Non-pigmented ciliary epithelial cell (primary cell): ENCODE measurements around the gene RGS12.

Source experiments
- DNase-seq: peaks from one replicate; pipeline ENCODE4 v3.0.0-alpha.2; 2010; ENCODE audit warnings: low read depth

Gene RGS12

DNA sequence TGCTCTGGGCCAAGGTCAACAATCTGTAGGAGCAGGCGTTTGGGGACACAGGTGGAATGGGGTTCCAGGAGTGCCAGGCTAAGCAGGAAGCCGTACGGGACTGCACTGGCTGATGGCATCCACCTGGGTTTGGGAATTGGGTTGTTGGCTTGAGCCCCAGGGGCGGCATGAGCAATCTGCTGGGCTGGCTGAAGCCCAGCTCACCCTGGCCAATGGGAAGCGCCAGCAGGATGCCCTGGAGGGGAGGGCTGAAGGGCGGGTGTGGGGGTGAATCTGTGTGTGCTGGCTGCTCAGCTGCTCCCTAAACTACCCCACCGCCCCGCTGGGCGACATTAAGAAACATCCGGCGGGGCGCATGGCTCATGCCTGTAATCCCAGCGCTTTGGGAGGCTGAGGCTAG lies 8.9 kb upstream of the RGS12 start:
- DNase-seq: no peak

DNA sequence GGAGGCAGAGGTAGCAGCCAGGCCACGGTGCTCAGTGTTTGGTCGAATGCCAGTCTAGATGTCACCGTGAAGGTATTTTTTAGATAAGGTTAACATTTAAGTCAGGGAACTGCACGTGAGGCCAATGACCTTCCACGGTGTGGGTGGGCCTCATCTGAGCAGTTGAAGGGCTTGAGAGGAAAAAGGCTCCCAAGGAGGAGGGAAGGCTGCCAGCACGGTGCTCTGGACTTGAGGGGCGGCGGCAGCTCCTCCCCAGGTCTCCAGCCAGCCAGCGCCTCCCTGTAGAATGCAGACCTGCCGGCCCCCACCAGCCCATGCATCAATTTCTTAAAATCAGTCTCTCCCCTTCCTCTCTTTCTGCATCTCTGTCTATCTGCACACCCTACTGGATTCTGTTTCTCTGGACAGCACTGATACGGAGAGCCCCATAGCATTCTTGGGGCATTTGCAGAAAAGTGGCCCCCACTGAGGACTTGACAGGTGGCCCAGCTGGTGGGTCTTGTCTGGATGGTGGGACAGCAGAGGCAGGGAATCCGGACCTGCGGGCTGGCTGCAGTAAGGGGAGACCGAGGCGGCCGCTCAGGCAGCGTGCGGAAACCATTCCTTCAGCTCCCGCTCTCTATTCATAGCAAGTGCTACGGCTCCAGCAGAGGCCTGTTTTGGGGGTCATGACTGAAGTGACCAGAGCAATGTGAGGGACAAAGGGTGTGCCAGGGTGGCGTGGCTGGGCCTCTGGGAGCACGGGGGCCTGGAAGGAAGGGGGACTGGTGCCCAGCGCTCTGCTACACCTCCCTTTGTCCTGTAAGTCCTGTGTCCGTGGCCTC lies 7.9 kb upstream of the RGS12 start:
- DNase-seq: no peak

DNA sequence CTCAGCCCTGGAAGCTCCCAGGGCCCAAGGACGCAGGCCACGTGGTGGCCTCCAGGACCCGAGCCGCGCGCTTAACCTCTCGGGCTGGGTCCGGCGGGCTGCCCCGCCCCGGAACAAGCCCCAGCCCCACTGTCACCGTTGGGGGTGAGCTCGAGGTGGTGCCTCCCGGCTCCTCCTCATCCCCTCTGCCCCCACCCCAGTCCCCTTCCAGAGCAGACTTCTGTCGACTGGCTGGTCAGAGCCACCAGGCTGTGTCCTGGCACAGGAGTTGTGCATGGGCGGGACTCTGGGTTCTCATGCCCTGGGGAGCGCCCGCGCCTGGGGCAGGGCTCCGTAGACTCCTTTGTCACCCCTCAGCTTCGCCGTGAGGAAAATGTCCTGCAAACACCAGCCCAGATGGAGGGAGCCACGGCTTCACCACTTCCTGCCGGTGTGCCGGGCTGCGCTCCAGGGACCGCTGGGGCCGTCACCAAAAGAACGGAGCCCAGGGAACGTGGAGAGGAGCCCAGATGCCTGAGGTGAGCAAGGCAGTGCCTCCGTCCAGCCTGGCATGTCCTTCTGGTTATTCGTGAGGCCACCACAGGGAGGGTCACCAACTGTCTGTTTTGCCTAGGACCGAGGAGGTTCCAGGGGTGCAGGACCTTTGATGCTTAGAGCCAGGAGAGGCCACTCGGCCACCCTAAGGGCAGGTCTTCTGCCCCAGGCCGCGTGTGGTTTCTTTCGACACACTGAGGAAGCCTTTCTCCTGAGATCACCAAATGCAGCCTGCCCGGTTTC lies 7.1 kb upstream of the RGS12 start:
- DNase-seq: no peak

DNA sequence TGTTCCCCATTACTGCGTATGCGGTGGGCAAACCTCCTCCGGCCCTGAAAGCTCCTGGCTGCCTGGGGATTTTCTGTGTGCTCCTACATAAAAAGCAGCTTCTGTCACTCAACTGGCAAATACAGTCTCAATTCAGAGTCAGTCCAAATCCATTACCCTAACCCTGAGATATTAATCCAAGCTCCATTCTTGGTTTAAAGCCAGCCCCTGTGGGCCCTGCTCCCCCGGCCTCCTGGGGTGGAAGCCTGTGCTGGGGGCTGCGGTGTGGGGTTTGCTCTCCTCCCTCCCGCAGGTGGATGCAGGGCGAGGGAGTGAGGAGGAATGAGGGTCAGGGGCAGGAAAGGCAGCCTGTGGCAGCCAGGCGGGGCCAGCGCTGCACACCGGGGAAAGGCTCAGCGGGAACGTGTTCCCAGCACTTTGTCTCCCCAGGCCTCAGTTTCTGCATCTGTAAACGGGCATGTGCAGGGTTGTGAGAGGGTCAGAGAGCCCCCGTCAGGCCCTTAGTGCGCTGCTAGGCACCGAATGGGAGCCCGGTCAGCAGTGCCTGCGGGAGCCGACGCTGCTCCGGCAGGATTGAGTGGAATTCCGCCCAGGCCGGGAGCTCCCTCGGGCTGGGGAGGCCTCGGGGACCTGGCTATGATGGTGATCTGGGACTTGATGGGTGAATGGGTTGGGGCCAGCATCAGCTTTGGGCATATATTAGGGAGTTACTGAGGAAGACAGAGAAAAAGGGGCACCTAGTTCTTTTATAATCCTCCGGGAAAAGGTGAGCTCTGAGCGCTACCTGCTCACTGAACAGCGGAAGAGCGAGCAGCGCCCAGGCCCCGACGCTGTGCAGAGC lies 6.3 kb upstream of the RGS12 start:
- DNase-seq: no peak

DNA sequence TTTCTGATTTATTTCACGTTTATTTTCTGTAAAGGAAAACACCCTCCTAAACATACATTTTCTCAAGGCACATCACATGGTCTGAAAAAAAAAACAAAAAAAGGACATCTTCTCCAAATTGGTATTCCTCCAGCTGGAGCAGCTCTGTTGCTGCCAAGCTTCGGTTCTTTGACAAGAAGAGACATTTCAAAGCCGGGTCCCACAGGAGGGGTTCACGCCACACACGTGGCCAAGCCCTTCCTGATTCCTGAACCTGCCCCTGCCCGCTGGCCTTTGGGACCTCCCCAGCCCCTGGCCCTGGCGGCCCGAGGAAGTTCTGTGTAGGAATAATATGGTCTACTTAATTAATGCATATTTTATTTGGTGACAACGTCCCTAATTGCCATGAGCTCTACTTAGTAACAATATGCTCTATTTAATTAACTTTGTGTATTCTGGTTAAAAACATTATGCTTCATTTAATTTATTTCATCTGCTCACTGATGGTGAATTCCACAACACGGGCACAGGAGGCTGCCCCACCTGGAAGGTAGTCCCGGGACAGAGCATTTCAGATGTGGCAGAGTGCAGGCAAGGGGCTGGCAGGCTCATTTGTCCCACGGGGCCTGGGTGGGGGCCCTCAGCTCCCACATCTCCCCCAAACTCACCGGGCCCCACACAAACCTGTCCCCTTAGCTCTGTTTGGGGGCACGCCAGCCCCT lies 5.4 kb upstream of the RGS12 start:
- DNase-seq: no peak

DNA sequence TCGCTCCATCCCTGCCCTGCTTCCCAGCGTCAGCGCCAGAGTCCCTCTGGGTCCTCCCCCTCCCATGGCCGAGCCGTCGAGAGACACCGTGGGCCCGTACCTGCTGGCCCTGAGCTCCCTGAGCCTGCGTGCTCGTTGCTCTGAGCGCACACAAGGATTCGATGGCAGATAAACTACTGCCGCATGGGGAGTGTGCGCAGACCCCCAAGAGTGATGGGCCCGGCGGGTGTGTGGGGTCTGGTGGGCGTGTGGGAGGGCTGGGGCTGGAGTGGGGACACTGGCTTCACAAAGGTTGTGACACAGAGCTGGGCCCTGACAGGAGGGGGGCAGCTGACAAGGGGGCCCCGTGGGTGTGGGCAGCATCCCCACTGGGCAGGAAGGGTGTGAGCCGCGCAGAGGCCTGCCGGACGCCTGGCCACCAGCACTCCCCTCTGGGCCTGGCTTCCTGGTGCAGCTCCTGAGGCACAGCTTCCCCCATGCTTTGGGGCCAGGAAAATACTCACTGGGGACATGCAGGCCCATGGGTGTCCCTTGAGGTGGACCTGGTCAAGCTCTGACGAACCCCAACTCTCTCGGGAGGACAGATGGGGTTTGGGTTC lies 4.8 kb upstream of the RGS12 start:
- DNase-seq: no peak

DNA sequence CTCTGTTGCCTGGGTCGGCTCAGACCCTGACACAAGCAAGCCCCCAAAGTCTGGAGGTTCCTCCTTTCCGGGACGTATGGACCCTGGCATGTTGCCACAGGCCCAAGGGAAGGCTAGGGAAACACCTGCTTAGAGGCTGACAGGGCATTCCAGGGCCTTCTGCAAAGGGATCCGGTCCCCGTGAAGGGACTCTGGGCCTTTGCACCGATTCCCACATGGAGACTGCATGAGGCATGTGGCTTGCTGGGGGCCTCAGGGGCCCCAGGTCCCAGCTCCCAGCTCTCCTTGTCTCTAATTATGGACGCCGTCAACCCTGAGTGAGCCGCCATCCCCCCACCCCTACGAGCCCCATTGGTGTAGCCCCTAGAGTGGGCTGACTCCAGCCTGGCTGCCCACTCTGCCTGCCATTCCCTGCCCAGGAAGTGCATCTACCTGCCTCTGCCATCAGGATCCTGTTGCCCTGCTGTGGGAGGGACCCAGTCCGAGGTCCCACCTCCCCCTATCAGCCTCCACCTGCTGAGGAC lies 4.2 kb upstream of the RGS12 start:
- DNase-seq: no peak

DNA sequence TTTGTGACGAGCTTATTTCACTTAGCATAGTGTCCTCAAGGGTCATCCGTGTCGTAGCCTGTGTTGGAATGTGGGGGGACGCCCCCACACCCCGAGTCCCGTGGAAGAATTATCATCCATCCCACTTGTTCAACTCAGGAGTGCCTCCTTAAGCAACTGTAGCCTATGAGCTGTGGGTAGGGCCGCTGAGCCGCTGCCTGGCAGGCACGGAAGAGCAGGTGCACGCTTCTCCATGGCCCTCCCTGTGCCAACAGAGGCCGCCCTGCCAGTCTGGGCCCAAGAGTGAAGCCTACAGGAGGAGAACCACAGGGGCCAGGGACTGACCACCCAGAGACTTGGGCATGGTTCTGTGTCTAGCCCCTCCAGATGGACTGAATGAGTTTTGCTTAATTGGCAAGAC lies 2.3 kb upstream of the RGS12 start:
- DNase-seq: no peak

DNA sequence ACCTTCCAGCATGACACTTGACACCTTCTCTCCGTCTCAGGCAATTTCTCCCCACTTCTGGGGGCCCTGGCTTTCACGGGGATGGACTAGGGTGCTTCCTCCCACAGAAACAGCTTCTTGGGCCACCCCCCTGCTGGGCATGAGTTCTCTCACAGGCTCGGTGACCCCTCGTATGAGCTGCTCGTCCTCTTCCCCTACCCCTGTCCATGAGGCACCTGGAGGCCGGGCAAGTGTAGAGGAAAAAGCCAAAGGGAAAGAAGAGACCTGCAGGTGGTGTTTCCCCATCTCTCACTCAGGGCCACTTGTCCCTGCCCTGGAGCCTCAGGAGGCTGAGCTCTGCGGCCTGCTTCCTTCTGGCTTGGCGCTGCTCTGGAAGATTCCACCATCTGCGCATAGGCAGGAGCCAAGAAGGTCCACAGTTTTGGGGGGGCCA lies 1.9 kb upstream of the RGS12 start:
- no peak for DNase-seq

DNA sequence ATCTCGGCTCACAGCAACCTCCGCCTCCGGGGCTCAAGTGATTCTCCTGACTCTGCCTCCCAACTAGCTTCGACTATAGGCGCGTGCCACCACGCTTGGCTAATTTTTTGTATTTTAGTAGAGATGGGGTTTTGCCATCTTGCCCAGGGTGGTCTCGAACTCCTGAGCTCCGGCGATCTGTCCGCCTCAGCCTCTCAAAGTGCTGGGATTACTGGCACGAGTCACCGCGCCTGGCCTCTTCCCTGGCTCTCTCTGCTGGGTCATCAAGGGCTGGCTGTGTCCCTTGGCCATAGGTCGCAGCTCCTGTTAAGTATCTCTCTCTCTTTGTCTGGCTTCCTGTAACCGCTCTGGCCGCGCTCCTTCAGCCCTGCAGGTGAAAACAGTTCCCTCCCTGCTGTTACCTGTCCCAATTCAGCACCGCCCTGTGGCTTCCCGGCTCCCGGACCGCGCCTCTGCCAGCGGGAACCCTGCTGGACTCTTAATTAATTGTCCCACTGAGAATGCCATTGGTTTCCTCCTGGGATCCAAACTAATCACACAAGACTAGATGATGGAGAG lies 1.3 kb upstream of the RGS12 start:
- no peak for DNase-seq

DNA sequence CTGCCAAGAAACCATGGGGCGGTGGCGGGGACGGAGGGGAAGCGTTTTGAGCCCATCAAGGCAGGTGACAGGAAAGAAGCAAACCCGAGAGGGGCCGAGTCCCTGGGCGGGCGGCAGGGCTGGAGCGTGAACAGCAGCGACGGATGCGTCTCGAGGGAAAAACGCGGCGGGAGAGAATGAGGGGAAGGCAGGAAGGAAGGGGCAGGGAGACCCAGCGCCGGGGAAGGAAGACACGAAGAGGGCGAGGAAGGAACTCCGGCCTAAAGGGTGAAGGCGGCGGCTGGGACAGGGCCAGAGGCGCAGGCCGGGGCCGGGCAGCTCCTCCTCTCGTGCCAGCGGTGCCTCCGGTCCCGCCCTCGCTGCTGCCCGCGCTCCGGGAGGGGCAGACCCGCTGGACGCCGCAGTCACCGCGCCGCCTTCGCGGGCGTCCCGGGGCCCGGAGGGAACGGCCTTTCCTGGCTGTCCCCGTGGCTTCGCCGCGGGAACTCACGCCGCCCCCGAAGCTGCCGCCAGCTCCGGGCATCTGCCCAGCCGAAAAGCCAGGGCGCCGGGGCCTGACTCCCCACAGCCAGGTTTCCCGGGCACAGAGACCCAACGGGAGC lies 751 bp upstream of the RGS12 start:
- no peak for DNase-seq

DNA sequence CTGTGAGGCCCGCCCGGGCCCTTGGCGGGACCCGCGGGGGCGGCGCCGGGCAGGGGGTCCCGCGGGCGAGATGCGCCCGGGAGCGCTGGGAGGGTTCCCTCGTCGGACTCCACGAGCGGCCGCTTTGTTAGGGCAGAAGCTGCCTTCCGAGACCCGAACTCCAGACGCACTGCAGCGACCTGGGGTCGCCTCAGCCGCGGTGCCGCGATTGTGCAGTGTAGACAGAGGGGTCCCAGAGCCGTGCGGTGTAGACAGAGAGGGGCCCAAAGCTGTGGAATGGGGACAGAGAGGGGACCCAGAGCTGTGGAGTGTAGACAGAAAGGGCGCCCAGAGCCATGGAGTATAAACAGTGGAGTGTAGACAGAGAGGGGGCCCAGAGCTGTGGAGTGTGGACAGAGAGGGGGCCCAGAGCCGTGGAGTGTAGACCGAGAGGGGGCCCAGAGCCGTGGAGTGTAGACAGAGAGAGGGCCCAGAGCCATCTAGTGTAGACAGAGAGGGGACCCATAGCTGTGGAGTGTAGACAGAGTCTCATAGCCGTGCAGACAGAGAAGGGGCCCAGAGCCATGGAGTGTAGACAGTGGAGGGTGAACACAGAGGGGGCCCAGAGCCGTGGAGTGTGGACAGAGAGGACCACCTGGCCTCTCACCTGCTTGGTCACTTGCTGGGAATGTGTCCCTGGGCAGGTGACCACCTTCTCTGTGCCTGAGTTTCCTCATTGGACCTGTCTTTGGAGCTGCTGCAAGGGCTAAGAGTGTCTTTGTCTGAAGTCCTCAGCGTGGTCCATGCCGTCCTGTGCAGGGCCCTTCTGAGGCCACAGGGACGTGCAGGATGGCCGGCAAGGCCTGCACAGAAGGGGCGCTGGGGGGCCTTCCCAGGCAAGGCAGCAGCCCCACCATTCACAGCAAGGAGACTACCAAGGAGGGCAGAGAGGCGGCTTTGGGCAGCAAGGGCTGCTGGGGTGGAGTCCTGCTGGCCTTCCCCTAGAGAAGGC lies 875 bp downstream of the RGS12 start:
- no peak for DNase-seq

DNA sequence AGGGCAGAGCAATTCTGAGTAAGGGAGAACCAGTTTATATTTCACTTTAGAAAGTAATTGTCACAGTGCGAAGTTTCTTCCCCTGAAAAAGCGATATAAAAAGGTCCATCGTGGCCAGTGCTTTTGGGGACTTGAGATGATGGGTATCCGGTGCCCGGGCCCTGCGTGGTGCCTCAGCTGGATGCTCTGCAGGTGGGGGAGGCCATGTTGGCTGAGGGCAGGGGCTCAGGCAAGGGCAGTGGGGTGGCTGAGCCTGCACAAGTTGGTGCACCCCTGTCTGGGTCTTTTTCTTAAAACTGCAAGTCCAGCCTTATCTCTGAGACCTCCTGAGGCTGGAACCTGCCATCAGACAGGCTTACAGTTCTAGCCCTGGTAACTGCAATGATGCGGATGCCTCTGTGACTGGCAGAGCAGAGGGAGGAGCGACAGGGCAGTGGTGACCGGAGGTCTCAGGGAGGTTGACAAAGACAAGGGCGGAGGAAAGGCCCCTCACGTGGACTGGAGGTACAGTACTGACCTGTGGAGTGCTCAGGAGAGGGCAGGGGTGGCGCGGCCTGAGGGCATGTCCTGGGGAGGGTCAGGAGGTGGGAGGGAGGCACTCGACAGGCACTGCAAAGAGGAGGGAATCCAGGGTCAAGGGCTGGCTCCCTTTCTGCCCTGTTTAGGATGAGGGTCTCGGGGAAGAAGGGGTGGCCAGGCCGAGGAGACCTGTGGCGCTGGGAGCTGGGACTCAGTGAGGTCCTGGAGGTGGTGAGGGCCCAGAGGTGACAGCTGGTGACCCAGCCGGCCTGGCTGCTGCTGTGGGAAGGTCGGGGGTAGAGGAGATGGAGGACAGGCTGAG lies 1.8 kb downstream of the RGS12 start:
- no peak for DNase-seq

DNA sequence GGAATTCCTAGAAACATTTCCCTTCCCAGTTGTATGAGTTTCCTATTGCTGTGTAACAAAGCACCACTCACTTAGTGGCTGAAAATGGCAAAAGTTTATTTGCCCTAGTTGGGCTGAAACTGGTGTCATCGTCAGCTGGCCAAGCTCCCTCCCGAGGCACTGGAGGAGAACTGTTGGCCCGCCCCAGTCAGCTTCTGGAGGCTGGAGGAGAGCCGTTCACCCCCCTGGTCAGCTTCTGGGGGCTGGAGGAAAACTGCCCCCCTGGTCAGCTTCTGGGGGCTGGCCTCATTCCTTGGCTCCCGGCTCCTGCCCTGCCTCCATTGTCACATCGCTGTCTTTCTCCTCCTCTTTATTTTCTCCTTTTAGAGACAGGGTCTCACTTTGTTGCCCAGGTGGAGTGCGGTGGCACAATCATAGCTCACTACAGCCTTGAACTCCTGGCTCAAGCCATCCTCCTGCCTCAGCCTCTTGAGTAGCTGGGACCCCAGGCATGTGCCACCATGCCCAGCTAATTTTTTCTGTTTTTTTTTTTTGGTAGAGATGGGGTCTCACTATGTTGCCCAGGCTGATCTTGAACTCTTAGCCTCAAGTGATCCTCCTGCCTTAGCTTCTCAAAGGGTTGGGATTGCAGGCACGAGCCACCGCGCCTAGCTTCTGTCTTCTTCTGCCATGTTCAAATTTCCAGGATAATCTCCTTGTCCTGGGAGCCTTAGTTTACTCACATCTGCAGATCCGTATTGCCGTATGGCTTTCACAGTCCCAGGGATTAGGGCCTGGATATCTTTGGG lies 3.2 kb downstream of the RGS12 start:
- no peak for DNase-seq

DNA sequence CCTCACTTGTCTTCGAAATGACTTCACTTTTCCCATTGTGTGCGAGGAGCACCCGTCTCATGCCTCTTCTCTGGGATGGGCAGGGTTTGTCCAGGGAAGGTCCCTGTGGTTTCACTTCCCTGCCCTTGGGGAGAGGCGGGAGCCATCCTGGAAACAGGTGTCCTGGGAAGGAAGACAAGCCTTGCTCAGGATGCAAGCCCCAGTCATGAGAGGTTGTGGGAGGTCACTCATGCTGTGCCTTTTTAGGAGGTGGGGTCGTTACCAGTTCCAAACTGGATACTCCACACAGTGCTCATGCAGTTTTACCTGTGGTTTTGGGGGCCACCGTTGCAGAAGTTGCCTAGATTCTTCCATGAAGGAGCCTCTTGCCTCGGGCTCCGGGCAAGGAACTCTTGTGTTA lies 3.8 kb downstream of the RGS12 start:
- no peak for DNase-seq

DNA sequence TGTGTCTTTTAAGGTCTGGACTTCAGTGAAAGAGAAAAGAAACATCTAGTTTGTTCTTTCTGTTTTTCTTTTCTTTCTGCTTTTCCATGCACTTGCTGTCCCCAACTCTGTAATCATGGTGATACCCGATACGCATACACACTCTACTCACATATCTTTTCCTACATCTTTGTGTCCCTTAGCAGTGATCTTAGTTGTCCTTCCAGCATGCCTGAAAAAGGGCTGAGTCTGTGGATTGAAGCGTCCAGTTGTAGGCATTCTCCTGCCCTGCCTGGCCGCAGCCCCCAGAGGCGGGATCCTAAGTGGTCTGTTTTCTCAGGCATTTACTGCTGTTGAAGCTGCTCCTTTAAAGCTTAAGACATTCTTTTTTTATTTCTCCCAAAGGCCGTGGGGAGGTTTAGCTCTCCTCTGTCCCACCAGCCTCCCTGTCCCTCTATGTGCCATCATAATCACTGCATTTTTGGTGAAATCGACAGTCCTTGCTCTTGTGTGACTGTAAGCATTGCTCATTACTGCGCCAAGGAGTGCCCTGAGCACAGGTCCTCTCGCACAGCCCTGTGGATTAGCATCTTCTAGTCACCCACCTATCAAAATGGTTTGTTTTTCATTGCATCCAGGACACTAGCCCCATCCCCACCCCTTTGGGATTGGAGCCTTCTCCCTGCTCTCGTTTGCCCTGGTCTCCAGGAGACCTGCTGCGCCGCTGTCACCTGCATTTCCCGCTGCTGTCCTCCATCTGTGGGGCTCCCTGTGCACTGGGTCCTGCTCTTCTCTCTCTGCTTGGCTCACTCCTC lies 4.4 kb downstream of the RGS12 start:
- DNase-seq: no peak
